Activated CD4-positive, alpha-beta T cell treated with anti-CD3 and anti-CD28 coated beads, Interleukin-2, amount 50 U/mL, for 24 hours (primary cell): ENCODE measurements around the gene DSE.

ENCODE experiments used
- DNase-seq, 2 donors: peaks; one replicate each; pipeline ENCODE4 v3.0.0-alpha.2; 2020; ENCODE audit warnings: low read depth in 1 of 2, low spot score in 1 of 2

DSE gene

DNA sequence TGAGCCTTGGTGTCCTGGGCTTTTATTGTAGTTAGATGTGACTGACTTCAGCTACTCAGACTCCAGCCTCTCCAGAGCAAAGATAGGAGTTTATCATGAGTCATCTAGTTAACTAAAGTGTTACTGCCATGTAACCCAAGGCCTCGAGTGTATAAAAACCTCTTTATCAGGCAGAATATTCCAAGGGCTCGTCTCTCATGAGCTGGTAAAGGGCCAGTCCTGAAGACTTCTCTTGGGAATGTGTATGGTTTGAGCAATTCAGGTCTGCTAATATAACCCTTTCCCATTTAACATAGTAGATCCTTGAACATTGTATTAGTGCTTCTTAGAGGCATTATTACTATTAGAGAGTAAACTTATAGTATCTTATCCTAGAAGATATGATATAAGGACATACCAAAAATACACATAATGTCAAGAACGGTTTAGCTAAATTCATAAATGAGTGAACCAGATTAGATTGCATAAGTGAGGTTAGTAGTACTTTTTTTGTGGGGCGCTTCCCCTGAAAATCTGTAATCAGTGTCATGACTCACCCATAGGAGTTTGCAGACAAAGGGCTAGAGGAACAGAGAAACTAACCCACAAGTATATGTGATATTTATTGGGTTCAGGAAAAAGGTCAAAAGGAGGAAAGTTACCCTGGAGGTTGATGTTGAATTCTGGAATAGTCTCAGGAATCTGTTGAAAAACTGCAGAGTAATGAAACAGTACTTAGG, 16.0 kb downstream of the DSE start:
- DNase-seq = no peak

DNA sequence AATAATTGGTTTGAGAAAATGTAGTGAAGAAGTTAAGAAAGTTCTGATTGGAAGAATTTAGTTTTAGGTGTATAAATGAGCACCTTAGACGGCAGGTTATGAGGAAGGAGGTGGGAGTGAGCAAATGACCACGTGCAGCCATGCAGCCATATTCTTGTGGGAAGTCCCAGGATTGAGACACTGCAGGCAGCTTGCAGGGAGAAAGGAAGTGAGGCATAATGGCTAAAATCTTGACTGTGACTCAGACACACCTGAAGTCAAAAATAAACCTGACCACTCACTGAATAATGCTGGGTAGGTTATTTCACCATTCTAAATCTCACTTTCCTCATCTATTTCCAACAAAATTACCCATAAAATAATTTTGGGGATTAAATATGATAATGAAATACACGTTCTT, 16.6 kb downstream of the DSE start:
- no peak for DNase-seq

GRCh38 chr6:116388924-116389323, 18.2 kb downstream of the DSE start:
- no peak for DNase-seq

GRCh38 chr6:116389357-116389756, 18.6 kb downstream of the DSE start:
- DNase-seq = no peak

GRCh38 chr6:116390581-116390980, 19.8 kb downstream of the DSE start:
- no peak for DNase-seq

DNA sequence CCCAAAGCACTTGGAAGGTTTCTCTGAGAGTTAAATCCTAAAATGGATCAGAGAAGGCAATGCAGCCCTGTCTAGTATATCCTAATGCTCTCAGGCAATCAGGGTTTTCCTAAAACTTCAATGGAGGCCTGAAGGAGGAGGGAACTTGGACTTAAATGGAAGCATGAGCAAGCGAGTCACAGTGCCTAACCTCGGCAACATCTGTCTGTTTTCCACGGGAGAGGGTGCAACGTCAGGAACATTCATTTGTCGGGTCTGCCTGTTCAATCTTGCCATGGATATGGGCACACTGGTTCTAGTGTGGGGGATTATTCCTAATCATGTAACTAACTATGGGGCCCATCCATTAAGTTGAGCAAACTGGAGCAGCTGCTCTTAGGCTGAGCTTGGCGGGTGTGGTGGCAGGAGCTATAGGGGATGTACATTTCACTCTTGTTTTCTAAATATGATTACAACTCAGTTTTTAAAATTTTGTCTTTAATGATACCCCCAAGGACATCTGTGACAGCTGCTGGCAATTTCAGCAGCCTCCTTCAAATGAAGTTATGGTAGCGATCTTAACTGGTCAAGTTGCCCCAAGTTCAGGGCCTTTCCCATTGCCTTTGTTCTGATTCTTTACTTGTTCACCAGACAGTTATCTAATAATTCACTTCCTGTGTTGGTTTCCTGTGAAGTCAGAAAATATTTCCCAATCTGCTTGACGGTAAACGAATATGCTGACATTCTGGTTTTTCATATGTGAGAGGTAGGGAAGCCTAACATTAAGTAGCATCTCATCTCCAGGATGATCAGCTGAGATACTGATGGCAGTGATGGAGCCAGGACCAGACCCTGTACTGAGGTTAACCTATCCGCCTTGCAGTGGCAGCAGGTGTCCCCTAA, 21.6 kb downstream of the DSE start:
- no peak for DNase-seq

GRCh38 chr6:116393430-116393829, 22.7 kb downstream of the DSE start:
- DNase-seq = no peak

DNA sequence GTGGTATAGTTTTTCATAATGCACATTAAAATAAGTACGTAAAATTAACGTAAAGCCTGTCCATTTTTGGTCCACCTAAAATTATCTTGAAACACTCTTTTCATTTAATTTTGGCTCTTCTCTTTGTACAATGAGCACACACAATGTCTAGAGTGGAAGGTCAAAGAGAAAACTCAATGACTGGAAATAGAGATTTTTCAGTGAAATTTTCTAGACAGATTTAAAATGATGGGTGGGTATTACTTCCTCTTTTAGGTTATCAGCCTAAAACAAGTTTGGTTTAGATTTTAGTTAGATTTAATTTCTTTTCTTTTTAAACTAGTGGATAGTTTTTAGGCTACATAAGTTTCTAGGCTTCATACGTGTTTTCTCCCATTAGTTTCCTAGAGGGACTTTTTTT, 24.9 kb downstream of the DSE start:
- no peak for DNase-seq

GRCh38 chr6:116396441-116396840, 25.7 kb downstream of the DSE start:
- no peak for DNase-seq

DNA sequence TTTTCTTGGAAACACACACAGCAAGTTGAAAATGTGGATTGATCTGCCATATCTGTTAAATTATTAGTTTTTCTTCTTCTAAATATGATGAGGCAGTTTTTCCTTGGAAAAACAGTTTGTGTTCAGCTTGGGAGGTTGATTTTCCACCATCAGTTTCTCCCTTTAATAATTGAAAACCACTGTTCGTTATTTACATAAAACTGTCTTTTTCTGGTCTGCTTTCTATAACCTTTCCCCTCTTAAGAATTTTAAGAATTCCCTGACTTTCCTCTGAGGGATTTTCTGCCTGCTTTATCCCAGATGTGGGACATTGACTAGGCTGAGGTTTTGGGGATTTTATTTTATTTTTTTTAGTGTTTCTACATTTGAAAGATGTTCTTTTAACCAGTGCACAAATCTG, 27.2 kb downstream of the DSE start:
- DNase-seq = no peak

DNA sequence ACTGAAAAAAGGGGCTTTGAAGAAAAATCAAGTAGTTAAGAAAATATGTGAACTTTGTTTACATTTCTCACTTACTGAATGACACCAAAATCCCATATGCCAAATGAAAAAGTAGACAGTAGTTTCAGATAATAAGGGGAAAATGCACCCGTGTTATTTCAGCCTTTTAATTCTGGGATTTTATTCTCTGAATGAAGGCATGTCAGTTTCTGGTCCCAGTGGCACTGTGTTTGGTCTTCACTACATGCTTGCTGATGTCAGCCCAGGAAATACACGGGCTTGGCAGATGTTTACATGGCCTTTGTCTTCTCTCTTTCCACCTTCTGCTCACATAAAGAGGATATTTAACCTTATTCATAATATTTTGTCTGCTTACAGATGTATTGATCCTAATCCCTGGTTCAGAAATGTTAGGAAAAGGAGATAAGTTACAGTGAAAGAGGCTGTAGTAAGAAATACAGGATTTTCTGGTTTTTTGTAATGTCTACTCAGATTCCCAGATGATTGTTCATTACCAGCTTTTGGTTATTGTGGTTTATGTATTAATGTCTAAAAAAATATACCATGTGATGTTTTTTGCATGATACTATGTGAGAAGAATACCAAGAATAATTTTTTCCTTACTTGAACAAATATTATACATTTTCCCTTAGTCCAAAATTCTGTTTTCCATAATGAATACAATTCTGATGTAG, 27.7 kb downstream of the DSE start:
- no peak for DNase-seq

GRCh38 chr6:116399287-116399686, 28.5 kb downstream of the DSE start:
- DNase-seq = no peak

DNA sequence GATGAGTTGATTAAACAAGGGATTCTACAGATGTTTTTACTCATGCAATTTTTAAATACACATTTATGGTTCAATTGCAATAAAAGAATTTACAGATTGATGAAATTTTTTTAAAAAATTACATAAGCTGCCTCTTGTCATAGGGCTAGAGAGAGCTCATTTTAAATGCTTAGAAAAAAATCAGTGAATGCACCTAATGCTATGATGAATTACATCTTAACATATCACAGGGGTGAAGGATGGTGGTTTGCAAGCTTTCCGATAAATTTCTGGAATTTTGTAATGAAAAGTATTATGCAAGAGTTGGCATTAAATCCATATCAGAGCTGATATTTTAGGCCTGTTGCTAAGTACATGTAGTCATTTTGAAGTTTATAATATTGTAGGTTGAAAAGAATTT, 29.6 kb downstream of the DSE start:
- DNase-seq = no peak

DNA sequence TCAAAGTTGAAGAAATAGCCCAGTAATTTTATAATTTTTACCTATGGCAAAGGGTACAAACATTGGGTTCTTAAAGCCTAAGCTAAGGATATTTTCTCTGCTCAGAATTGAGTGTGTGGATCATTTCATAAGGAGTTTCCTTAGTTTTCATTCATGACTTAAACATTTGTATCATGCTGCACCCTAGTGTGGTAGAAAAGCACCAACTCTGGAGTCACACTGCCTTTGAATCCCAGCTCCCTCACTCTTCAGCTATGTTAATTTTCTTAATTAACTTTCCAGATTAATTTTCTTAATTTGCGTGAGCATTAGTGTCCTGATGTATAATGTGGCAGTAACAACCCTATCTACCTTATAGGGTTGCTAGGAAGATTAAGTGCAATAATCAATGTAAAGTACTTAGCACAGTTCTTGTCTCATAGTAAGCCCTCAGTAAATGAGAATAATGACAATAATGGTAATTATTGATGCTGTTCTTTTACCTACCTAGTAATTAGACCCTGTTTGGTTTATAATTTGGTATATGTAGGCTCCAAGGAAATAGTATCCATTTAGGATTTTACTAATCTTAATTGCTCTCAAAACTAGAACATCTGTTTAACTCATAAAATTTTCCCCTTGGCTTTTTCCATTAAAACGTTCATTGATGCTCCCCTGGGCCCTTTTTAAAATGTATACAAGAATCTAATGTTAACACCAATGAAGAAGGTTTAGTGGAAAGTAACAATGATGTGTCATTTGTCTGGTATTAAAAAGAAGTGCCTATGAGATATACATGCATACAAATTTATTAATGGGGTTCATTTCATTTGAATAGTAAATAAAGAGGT, 31.6 kb downstream of the DSE start:
- no peak for DNase-seq

- no peak for DNase-seq
These were observed 32.5 kb downstream of the DSE start for GRCh38 chr6:116403205-116403604.

DNA sequence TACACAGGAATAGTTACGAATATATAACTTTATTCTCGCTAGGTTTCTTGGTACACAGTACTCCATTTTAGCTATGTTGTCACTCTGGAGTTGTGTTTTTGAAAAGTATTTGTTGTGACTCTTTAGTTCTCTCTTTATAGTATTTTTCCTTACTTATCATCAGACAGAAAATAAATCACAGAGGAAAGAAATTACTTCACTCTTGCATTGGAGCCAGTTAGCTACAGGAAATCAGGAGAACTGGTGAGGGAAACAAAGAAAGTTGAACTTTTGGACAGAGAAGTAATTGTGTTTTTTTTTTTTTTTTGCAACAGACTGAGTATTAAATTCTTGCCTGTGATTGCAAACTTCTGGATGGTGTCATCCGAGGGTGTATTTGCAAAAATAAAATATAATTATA, 33.9 kb downstream of the DSE start:
- DNase-seq = no peak

- DNase-seq = no peak
These were observed 34.4 kb downstream of the DSE start for GRCh38 chr6:116405138-116405537.

- DNase-seq = no peak
These were observed 35.1 kb downstream of the DSE start for GRCh38 chr6:116405652-116406356.

DNA sequence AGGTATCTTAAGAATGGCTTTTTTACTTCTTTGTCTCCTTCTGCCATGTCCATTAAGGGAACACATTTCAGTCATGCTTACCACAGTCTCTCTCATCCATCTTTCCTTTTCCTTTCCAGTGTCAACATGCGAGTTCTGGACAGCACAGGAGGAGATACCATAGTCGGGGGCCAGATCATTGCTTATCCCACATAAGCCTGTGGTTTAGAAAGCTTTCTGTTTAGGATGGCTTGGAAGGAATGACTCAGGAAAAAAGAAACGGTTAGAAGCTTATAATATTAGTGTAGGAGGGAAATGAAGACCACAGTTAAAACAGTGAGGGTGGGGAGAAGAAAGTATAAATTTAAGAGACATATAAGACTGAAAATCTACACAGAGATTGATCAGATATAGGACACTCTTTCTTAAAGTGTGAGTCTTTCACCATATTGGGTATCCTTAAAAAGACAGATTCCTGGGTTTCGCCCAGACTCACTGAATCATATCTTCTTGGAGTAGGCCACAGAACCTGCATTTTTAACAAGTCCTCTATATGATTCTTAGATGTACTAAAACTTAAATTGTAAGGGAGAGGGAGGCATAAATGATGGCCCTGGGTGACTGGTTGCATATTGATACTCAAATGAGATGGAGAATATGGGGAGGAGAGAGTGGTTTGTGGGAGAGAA, 36.1 kb downstream of the DSE start:
- DNase-seq = no peak

DNA sequence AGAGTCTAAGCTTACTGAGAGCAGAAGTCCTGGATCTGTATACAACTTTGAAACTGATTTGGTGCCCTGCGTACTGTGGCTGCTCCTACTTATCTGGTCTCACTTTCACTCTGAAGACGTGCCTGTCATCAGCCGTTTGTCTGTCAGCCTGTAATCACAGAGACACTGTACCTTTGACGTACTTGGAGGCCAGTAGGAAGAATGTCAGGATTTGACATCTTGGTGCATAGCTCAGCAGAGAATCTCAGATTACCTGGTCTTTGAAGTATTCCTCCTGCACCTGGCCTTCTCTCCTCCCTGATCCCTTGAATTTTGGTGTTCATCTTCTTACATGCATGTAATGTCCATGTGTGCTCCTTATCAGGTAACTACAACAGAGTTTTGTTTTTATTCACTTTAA, 37.7 kb downstream of the DSE start:
- no peak for DNase-seq
